ENCODE results near the gene SLC25A20. TPM values are rescaled to one million over a fixed set of nuclear protein-coding genes. Genes with fewer than 3 reads are reported as not detected.
A peak's percentile ranks its signal among the peaks of the same experiment; 100 is the strongest.

The SLC25A20 gene
- total and polyA plus RNA-seq, 2 of the 4 experiments (the other 2 are of a cell fraction) = 23.8 to 27.1 TPM

DNA sequence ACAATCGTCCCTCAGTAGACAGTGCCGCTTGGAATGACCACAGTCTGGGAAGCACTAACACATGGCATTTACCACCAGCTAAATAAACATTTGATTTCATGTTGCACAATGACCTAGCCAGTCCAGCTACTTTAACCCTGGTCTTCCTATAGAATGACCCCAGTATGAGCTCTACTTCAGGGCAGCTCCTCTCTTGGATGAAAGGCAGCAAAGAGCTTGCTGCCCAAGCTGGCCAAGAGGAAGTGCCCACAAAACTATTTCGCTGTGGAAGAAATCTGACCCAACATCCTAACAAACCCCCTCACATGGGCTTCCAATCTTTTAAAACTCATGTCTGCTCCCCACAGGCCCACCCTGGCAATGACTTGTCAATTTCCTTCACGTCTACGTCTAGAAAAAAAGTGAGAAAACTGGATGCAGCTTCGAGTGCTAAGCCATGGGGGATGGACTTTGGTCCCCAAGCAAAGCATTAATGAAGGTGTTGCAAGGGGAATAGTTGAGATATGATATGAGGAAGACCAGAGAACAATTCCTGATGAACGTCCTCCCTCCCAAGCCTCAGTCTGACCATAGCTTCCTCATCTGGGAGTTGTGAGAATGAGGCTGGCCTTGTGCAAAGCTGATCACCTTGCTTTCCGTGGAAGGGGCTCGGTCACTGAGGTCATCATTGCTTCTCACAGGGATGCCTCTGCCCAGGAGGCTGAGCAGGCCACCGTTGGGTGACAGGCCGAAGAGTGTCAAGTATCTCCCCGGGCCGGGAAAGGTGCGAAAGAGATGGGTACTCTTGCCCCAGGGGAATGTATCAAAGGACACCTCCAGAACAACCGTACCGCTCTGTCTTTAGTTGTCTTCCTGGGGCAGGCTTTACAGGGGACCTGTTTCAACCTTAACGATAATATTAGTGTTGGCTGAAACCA is 964 bp downstream of the SLC25A20 start:
- ATAC-seq (ENCODE audit: low read depth) (no peak), DNase-seq (no peak)
- H2AK5ac ChIP-seq (ENCODE audit: low read depth, low read length) = peak overlapping the region; percentile 54; the same call in 1 of the 2 replicates
- dilution Hi-C loops (cut with HindIII; ENCODE audit: low sequenced_read_pairs, unreplicated experiment) (no loop called here), intact Hi-C loops (cut with micrococcal nuclease) (no loop called here), in situ Hi-C loops (cut with MboI; ENCODE audit: low sequenced_read_pairs) (no loop called here)
- H2AFZ ChIP-seq (replicated peaks; ENCODE audit: low read length, poor library complexity) = peak overlapping the region; percentile 99
- H2BK120ac ChIP-seq (ENCODE audit: low read depth, low read length) = peak overlapping the region; percentile 31; the same call in 1 of the 2 replicates
- H3K36me3 ChIP-seq (ENCODE audit: control insufficient read depth, insufficient read depth, low read length) = no peaks in the 10 kb centered on the region
- H3K9me1 ChIP-seq (ENCODE audit: insufficient read depth, low read length) = peaks cover 5% of the 10 kb centered on the region
- no peak overlapping the region; the same call in 1 of the 2 replicates for H2BK20ac ChIP-seq (ENCODE audit: low read depth, low read length)
- H4K8ac ChIP-seq (ENCODE audit: low read depth in 2 of 2, low read length in 2 of 2) = peak overlapping the region; percentile 83 to 96; a peak in 3 of 4 replicates
- peaks cover 4% of the 10 kb centered on the region for H3K4me1 ChIP-seq (ENCODE audit: control insufficient read depth, insufficient read depth, low read length)
- ChIA-PET CTCF (interaction anchor here (0.7 kb wide), 1 partner anchor 366 kb away, joined by 3 read pairs; no protein-coding TSS in a partner anchor), POLR2A (ENCODE audit: unreplicated experiment) (interaction anchor here (0.6 kb wide), 1 partner anchor 603 kb away, joined by 3 read pairs; no protein-coding TSS in a partner anchor)
- no peaks in the 10 kb centered on the region for H4K20me1 ChIP-seq (ENCODE audit: insufficient read depth, low read length)
- peak overlapping the region; percentile 73 for H3K4me2 ChIP-seq (ENCODE audit: low read depth, low read length)
- H2AK9ac ChIP-seq (replicated peaks; ENCODE audit: low read depth, low read length, poor library complexity) = peak overlapping the region; percentile 89
- no peak overlapping the region for H3K18ac ChIP-seq (ENCODE audit: low read depth, low read length)
- H3K4ac ChIP-seq (ENCODE audit: low read depth, low read length) = peak overlapping the region; percentile 69
- H3K27me3 ChIP-seq (ENCODE audit: control insufficient read depth, insufficient read depth, low read length) = no peaks in the 10 kb centered on the region
- no TSS peak for BruUV-seq (replicated peaks)
- H3K9ac ChIP-seq (ENCODE audit: low read depth, low read length) = peak overlapping the region; percentile 76
- peak overlapping the region; percentile 76 for H3K4me3 ChIP-seq (ENCODE audit: insufficient read depth, low read depth, low read length)
- no peak overlapping the region for H4K5ac ChIP-seq (ENCODE audit: low read depth, low read length)
- H2BK5ac ChIP-seq (ENCODE audit: low read depth, low read length, poor library complexity, severe bottlenecking) = peak overlapping the region; percentile 54
- peak overlapping the region; percentile 58; the same call in 1 of the 2 replicates for H3K56ac ChIP-seq (ENCODE audit: extremely low read depth, insufficient read depth, low read length)
- TF ChIP-seq CEBPB (IDR thresholded peaks at IDR 0.05; ENCODE audit: low read depth, low read length) (peak; percentile 77), RAD21 (IDR thresholded peaks at IDR 0.05; ENCODE audit: low read length) (no peak)
- H3K79me1 ChIP-seq (ENCODE audit: low read depth in 1 of 2, low read length in 2 of 2) = peaks cover 16 to 20% of the 10 kb centered on the region in 2 experiments
- H4K91ac ChIP-seq (ENCODE audit: insufficient read depth, low read depth, low read length) = peak overlapping the region; percentile 22; the same call in 1 of the 2 replicates
- H3K14ac ChIP-seq (replicated peaks; ENCODE audit: low read depth, low read length) = peak overlapping the region; percentile 85
- peak overlapping the region; percentile 62 for H3K23ac ChIP-seq (ENCODE audit: low read depth, low read length)
- 86% methylated on average over 6 of the region's 17 CpGs; no CpG with 5 or more reads in 1 of the 2 experiments for WGBS, 2 experiments (ENCODE audit: extremely low coverage in 2 of 2, insufficient read length in 1 of 2)
- H3K9me3 ChIP-seq (ENCODE audit: control insufficient read depth, insufficient read depth, low read length) = no peaks in the 10 kb centered on the region
- H3K27ac ChIP-seq (ENCODE audit: insufficient read depth, low read length) = peak overlapping the region; percentile 58; the same call in 1 of the 2 replicates
- no peak overlapping the region for H2BK15ac ChIP-seq (ENCODE audit: low read depth, low read length)
